Right cardiac atrium (tissue), 5 donors: Measurements from ENCODE around the gene CLCNKB. TPM values are rescaled to one million over a fixed set of nuclear protein-coding genes. Genes with fewer than 3 reads are reported as not detected.

Experiments
- ATAC-seq, 2 donors: fragments of 200-7000 bp; cut with Tn5 transposase; one replicate each; pipeline versions ENCODE4 v1.8.0 to v1.9.1; 2020; ENCODE audit warnings: moderate library complexity in 2 of 2, mild to moderate bottlenecking in 1 of 2
- DNase-seq, 3 donors: peaks; one replicate each; pipeline ENCODE4 v3.0.0-alpha.2; 2020
- H3K27ac ChIP-seq: one replicate; pipeline ENCODE4 v1.5.1; 2013; ENCODE audit warnings: mild to moderate bottlenecking, low read length, control low read depth, moderate library complexity
- H3K27me3 ChIP-seq: one replicate; pipeline ENCODE4 v1.6.1; 2013; ENCODE audit not compliant: control insufficient read depth, insufficient read depth
- H3K4me1 ChIP-seq: one replicate; pipeline ENCODE4 v1.6.1; 2013; ENCODE audit warnings: low read length; ENCODE audit not compliant: control insufficient read depth, insufficient read depth
- H3K4me3 ChIP-seq: one replicate; pipeline ENCODE4 v1.5.1; 2013; ENCODE audit warnings: low read length, control low read depth
- H3K9me3 ChIP-seq: one replicate; pipeline ENCODE4 v1.6.1; 2013; ENCODE audit warnings: low read length; ENCODE audit not compliant: control insufficient read depth
- WGBS: extraction: QIAGEN DNeasy Blood & Tissue Kit; methylation state at CpG from one replicate; pipeline ENCODE4 v1.1.7; 2013; 5-methylcytosine and 5-hydroxymethylcytosine counted together
- intact Hi-C, 4 donors: fragments of 100-400 bp; cut with DNase I; formaldehyde crosslinking; loops; one replicate each; pipeline versions ENCODE4 v1.11.0 to v1.14.0; 2022 to 2023
- polyA plus RNA-seq: library from polyadenylated mRNA; stranded (reverse); fragments of 200-250 nt; gene quantifications from one replicate; pipeline ENCODE4 v1.2.3, GENCODE V29; 2013
- total RNA-seq, 4 donors: library from RNA; stranded (reverse); fragmentation: NEBNext Ultra II Directional; extraction: Animal tissue kit (Norgen Biotek cat#: 25700); gene quantifications; one replicate each; pipeline ENCODE4 v1.2.1, GENCODE V29; 2021
- donor health status: healthy with polysubstance abuse.
- donor health status: DM: no; HTN: yes; CAD: no.
- donor health status: DM: no; HTN: no; CAD: no.
- donor health status: DM: no; HTN: yes; CAD: no; lungs with severe emphysema.
- donor health status: DM: yes; HTN: yes; CAD: no.

CLCNKB gene
- total and polyA plus RNA-seq, 5 donors: 1.9 to 4.7 (median 3.6) TPM

DNA sequence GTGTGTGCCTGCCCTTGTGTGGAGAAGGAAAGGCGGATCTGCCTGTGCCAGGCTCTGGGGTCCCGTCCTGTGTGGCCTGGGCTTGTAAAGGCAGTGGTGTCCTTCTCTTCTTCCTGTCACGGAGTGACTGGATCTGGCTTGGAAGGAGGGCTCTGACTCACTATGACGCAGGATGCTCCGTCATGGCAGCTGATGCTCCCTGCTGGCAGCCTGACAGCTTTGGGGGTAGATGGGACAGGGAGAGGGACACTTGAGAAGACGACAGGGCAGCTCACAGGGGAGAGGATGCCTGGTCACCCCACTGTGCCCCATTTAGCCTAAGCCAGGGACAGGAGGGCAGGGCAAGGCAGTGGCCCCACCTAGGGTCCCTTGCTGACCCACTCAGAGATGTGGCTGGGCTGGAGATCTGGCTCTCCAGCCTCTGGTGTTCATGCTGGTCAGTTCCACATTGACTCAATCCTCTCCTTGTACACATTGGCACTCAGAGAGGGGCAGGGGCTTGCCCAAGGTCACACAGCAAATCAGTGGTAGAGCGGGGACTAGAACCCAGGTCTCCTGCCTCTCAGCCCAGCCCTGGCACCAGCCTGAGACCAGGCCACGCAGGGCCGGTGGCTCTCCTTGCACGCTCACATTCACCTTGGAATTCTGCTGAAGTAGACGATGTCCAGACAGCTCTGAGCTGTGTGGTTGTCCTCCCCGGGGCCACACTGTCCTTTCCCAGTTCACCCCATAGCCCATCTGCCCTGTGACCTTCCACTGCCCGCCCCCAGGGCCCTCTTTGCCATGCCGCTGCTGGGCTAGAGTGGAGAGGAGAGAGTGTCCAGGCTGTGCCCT is 32.7 kb downstream of the CLCNKB start:
- Histone ChIP-seq H3K27ac (peak overlapping the region; percentile 78), H3K4me3 (no peak overlapping the region), H3K9me3 (no peaks in the 10 kb centered on the region), H3K4me1 (peaks cover 8% of the 10 kb centered on the region), H3K27me3 (no peaks in the 10 kb centered on the region)
- 72% methylated on average over 14 of the region's 14 CpGs for WGBS
- ATAC-seq (peak; percentile 2 to 50), DNase-seq (peak; percentile 68 to 80 (median 76))
- intact Hi-C loops: loop anchor here in 3 of 4 donors (5.0 to 10.0 kb wide), 3 partner anchors 279 to 289 kb away; partner anchors contain the start of genes FBXO42 (in 1 of the 3) and SZRD1 (in 1 of the 3)

DNA sequence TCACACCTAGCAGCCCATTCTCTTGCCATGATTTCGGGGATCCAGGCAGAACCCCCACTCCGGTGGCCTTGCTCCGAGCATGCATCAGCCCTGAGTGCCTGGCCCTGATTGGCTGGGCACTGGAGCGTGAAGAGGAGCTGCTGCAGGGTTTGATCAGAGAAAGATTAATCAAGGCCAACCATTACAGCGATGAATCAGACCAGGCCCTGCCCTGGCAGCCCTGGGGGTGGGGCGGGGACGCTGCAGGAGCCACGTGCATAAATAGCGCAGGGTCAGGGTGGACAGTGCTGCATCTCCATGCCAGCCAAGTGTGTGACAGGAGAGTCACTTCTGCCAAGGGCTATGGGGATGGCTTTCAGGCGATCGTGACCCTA is 33.3 kb downstream of the CLCNKB start:
- ATAC-seq (peak; percentile 32 to 45), DNase-seq (peak in 1 of 3 donors; percentile 80)
- intact Hi-C loops: loop anchor here in 3 of 4 donors (5.0 to 10.0 kb wide), 3 partner anchors 278 to 288 kb away; partner anchors contain the start of genes FBXO42 (in 1 of the 3) and SZRD1 (in 1 of the 3)
- Histone ChIP-seq H3K27ac (peak overlapping the region; percentile 78), H3K4me3 (no peak overlapping the region), H3K27me3 (no peaks in the 10 kb centered on the region), H3K4me1 (peaks cover 8% of the 10 kb centered on the region), H3K9me3 (no peaks in the 10 kb centered on the region)
- 70% methylated on average over 11 of the region's 11 CpGs for WGBS

DNA sequence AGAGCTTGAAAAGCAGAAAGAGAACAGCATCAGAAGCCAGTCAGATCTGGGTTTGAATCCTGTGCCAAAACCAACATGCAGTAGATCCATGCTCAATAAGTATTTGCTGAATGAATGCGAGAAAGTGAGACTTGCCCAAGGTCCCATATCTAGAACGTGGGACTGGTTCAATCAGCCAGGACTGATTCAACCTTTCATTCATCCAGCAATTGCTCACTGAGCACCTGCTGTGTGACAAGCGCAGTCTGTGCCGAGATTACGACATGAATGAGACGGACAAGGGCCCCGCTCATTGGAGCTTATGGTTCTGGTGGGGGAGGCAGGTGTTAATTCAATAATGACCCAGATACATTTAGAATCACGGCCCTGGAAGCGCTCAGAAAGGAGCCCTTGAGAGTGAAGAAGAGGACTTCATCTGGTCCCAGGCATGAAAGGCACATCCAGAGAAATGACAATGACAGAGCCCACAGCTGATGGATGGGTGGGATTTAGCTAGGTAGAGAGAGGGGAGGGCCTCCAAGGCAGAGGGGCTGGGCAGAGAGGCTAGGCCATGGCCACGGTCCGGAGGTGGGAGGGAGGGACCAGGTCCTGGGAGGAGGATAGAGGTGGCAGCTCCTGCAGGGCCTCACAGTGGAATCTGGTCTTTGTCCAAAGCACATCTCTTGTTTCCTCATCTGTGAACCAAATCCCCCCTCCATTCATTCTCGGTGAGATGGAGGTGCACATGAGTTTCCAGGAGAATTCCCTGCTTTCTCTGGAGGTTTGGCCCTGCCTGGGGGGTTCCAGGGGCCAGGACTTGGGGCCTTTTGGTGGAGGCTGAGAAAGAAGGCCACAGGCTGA is 34.0 kb downstream of the CLCNKB start:
- Histone ChIP-seq H3K4me3 (no peak overlapping the region), H3K9me3 (no peaks in the 10 kb centered on the region), H3K27ac (peak overlapping the region; percentile 40), H3K27me3 (no peaks in the 10 kb centered on the region), H3K4me1 (peaks cover 8% of the 10 kb centered on the region)
- ATAC-seq (no peak), DNase-seq (no peak)
- WGBS: 81% methylated on average over 12 of the region's 12 CpGs
- intact Hi-C loops: loop anchor here (2.0 to 10.0 kb wide), 4 partner anchors 109 to 287 kb away; partner anchors contain the start of genes FBXO42 (in 1 of the 4) and SZRD1 (in 1 of the 4)

DNA sequence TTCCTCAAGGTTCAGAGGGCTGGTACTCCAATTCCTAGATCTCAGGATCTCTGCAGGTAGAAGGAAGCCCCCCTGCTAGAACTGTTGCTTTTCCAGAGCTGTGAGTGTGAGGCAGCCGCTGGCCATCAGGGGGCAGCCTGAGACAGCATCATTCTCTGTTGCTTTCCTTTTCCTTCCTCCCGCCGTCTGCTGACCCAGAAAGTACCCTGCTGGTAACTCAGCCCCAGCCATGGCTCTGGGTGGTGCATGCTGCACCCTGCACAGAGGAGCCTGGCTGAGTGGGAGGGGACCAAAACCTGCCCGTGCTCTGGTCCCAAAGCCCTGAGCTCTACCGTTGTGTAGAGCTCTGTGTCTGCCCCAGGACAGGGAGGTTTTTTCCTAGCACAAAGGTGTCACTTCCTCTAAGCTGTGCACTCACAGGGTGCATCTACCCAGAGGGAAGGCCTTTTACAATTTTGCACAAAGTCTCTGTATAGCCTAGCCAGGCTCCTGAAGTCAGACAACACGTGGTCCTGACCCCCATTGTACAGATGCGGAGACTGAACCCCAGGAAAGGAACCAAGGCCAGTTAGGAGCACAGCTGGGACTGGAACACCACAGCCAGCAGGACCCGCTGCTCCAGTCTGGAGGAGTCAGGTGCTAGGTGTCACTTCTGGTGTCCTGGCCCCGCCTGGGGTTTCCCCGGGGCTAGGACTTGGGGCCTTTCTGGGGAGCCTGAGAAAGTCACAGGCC is 35.5 kb downstream of the CLCNKB start:
- H3K9me3 ChIP-seq: no peaks in the 10 kb centered on the region
- no peak overlapping the region for H3K4me3 ChIP-seq
- DNase-seq (peak; percentile 70 to 93 (median 91)), ATAC-seq (peak; percentile 59 to 69)
- no peak overlapping the region for H3K27ac ChIP-seq
- peaks cover 8% of the 10 kb centered on the region for H3K4me1 ChIP-seq
- no peaks in the 10 kb centered on the region for H3K27me3 ChIP-seq
- 36% methylated on average over 10 of the region's 10 CpGs for WGBS
- intact Hi-C loops: loop anchor here (2.0 to 10.0 kb wide), 4 partner anchors 108 to 286 kb away; partner anchors contain the start of genes FBXO42 (in 1 of the 4) and SZRD1 (in 1 of the 4)

DNA sequence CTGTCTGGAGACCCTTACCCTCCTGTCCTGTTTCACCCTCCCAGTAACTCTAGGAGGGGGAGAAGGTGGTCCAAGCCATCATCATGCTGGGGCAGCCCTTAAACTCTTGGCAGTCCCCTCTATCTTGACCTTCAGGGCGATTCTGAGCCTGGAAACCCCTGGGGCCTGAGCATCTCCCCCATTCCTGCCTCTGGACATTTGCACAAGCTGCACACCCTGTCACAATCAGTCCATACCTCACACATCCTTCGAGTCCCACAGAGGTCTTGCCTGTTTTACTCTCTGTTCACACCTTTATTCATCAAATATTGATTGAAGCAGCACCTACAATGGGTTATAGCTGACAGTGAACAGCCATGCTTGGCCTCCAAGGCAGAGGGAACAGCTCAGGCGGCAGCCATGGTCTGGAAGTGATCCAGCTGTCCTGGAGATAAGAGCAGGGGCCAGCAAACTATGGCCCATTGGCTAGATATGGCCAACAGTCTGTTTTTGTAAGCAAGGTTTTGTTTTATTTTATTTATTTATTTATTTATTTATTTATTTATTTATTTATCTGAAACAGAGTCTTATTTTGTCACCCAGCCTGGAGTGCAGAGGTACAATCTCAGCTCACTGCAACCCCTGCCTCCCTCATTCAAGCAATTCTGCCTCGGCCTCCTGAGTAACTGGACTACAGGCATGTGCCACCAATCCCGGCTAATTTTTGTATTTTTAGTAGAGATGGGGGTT is 37.0 kb downstream of the CLCNKB start:
- intact Hi-C loops: loop anchor here in 1 of 4 donors (10.0 kb wide), 1 partner anchor 54 kb away; no protein-coding TSS in a partner anchor
- no peak overlapping the region for H3K27ac ChIP-seq
- no peaks in the 10 kb centered on the region for H3K9me3 ChIP-seq
- peak in 2 of 3 donors; percentile 61 to 74 for DNase-seq
- 75% methylated on average over 5 of the region's 5 CpGs for WGBS
- no peak overlapping the region for H3K4me3 ChIP-seq
- ATAC-seq: no peak
- no peaks in the 10 kb centered on the region for H3K27me3 ChIP-seq
- peaks cover 8% of the 10 kb centered on the region for H3K4me1 ChIP-seq

DNA sequence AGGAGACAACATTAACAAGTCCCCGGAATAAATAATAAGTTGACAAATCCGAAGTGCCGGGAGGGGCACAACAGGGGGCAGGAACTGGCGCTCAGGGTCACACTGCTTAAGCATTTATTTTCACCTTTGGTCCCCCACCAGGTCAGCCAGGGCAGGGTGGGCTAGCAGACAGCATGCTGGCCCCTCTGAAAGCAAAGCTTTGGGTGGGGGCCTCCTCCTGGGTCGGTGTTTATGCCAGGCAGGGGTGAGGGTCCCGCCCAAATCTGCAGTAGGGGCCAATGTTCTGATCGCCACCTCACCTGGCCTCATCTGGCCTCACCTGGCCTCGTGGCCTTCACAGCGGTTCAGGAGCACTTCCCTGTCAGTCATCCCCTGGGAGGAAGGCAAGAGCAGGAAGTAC is 38.1 kb downstream of the CLCNKB start:
- WGBS: 83% methylated on average over 9 of the region's 9 CpGs
- H3K9me3 ChIP-seq: no peaks in the 10 kb centered on the region
- no peak overlapping the region for H3K27ac ChIP-seq
- no peak overlapping the region for H3K4me3 ChIP-seq
- intact Hi-C loops: loop anchor here in 1 of 4 donors (10.0 kb wide), 1 partner anchor 53 kb away; no protein-coding TSS in a partner anchor
- peaks cover 2% of the 10 kb centered on the region for H3K4me1 ChIP-seq
- H3K27me3 ChIP-seq: no peaks in the 10 kb centered on the region
- ATAC-seq: no peak
- peak in 1 of 3 donors; percentile 34 for DNase-seq

DNA sequence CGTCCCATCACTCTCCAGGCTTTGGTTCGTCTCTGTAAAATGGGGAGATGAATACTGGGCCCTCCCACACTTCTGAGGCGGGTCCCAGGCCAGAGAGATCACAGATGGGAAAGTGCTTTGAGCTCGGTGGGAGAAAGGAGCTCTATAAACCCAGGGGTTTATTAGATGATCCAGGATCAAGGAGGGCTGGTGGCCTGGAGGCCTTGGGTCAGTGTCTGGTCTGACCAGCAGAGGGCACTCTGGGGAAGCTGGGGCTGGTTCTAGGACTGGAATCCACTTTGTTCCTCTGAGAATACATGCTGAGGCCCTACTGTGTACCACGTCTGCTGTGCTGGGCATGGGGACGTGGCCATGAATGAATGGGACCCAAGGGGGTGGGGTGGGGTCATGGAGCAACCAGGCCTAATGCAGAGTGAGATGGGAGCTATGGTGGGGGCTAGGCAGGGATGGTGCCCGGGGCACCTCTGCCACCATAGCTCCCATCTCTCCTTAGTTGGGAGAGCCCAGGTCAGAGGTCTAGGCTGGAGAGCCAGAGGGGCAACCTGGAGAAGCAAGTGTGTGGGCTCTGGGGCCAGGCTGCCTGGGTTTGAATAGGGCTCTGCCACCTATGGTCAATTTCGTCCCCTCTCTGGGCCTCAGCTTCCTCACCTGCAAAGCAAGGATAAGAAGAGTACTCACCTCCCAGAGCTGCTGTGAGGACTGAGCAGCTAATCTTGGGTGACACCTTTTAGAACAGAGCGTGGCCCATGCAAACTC is 38.9 kb downstream of the CLCNKB start:
- intact Hi-C loops: loop anchor here in 1 of 4 donors (10.0 kb wide), 1 partner anchor 52 kb away; no protein-coding TSS in a partner anchor
- Histone ChIP-seq H3K9me3 (no peaks in the 10 kb centered on the region), H3K4me1 (peaks cover 2% of the 10 kb centered on the region), H3K27me3 (no peaks in the 10 kb centered on the region), H3K27ac (no peak overlapping the region), H3K4me3 (no peak overlapping the region)
- ATAC-seq: peak; percentile 28 to 48
- peak; percentile 57 to 84 (median 83) for DNase-seq
- WGBS: 73% methylated on average over 9 of the region's 9 CpGs

DNA sequence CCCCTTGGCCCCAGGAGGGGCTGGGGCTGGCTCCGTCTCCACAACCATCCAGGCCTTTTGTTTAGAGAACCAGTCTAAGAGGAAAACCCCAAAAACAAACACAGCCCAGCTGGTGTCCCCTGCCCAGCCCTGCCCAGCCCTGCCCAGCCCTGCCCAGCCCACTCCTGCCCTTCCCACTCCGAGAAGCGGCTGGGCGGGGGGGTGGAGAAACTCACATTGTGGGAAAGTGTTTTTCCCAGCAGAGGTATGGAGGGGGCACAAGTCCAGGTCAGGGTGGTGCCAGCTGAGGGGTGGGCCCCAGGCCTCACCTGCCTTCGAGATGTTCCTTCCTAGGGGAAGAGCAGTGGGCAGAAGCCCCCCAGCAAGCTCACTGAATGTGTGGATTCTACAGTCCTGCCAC is 39.9 kb downstream of the CLCNKB start:
- Histone ChIP-seq H3K27me3 (no peaks in the 10 kb centered on the region), H3K27ac (no peak overlapping the region), H3K4me3 (no peak overlapping the region), H3K4me1 (peaks cover 2% of the 10 kb centered on the region), H3K9me3 (no peaks in the 10 kb centered on the region)
- ATAC-seq: no peak
- 90% methylated on average over 5 of the region's 5 CpGs for WGBS
- intact Hi-C loops: loop anchor here in 1 of 4 donors (10.0 kb wide), 1 partner anchor 51 kb away; no protein-coding TSS in a partner anchor
- no peak for DNase-seq

DNA sequence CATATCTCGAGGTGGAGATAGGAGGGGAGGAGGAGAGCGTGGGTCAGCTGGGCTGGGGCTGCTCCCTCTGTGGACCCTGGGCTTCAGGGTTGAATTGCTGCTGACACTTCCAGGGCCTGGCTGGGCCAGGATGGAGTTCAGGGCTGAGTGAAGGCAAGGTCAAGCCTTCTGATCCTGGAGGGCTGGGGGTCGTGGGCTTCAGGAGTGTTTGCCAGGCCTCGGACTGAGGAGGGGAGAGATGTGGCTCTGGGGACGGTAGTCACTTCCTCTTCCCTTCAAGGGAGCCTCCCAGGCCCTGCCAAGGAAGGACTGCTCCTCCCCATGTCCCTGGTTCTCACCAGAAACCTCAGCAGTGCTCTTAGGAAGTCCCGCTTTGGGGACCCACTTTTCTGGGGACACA is 41.9 kb downstream of the CLCNKB start:
- Histone ChIP-seq H3K9me3 (no peaks in the 10 kb centered on the region), H3K4me1 (no peaks in the 10 kb centered on the region), H3K27ac (no peak overlapping the region), H3K27me3 (no peaks in the 10 kb centered on the region), H3K4me3 (no peak overlapping the region)
- intact Hi-C loops: loop anchor here in 1 of 4 donors (5.0 to 10.0 kb wide), 2 partner anchors 49 to 157 kb away; no protein-coding TSS in a partner anchor
- WGBS: 51% methylated on average over 6 of the region's 6 CpGs
- ATAC-seq (peak in 1 of 2 donors; percentile 6), DNase-seq (peak in 1 of 3 donors; percentile 30)
